Gastroesophageal sphincter (tissue), 3 donors: ENCODE measurements around the gene TFF1.

Experiments used
- EP300 ChIP-seq: sonication (generic); formaldehyde crosslinking; IDR thresholded peaks from one replicate; pipeline ENCODE4 v1.6.1; 2017; ENCODE audit warnings: antibody characterized with exemption, mild to moderate bottlenecking
- TF ChIP-seq, protein P1 (sequence below), 4 experiments: fragments of 200-600 bp in 2 of 4; fragments of 450-650 bp in 2 of 4; sonication (generic) in 1 of 4; IDR thresholded peaks; one replicate each; pipeline ENCODE4 v1.5.1; 2017 to 2019; ENCODE audit warnings: antibody characterized with exemption in 4 of 4, mild to moderate bottlenecking in 2 of 4, moderate library complexity in 2 of 4

- TF ChIP-seq, protein P1, sequence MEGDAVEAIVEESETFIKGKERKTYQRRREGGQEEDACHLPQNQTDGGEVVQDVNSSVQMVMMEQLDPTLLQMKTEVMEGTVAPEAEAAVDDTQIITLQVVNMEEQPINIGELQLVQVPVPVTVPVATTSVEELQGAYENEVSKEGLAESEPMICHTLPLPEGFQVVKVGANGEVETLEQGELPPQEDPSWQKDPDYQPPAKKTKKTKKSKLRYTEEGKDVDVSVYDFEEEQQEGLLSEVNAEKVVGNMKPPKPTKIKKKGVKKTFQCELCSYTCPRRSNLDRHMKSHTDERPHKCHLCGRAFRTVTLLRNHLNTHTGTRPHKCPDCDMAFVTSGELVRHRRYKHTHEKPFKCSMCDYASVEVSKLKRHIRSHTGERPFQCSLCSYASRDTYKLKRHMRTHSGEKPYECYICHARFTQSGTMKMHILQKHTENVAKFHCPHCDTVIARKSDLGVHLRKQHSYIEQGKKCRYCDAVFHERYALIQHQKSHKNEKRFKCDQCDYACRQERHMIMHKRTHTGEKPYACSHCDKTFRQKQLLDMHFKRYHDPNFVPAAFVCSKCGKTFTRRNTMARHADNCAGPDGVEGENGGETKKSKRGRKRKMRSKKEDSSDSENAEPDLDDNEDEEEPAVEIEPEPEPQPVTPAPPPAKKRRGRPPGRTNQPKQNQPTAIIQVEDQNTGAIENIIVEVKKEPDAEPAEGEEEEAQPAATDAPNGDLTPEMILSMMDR (IDR thresholded peaks at IDR 0.05), result no peak
- TF ChIP-seq EP300, result no peak
Measured at GRCh38 chr21:42409366-42409765, 43.0 kb upstream of the TFF1 start.
